T47D (cell line): ENCODE measurements around the gene PRICKLE4.

Experiments used
- DNase-seq, 2 experiments: peaks; one replicate each; pipeline versions ENCODE4 v3.0.0 to v3.0.0-alpha.2; 2011 to 2012; ENCODE audit warnings: low read depth in 1 of 2, low spot score in 1 of 2
- JUND ChIP-seq: IDR thresholded peaks from 2 replicates; pipeline ENCODE4 v1.6.1; 2012; ENCODE audit warnings: low read depth
- in situ Hi-C: cut with HindIII; loops from 2 replicates; pipeline ENCODE4 v1.10.0; 2016; ENCODE audit warnings: low sequenced_read_pairs, low pct_unique_long_range_greater_than_20kb

Gene PRICKLE4

GRCh38 chr6:41769376-41769775, 11.2 kb upstream of the PRICKLE4 start:
- in situ Hi-C loops: no loop called here
- TF ChIP-seq JUND: no peak
- DNase-seq: no peak

- no peak for DNase-seq
- in situ Hi-C loops: no loop called here
- TF ChIP-seq JUND: no peak
Measured at GRCh38 chr6:41770381-41771057, 10.1 kb upstream of the PRICKLE4 start.

- no peak for TF ChIP-seq JUND
- in situ Hi-C loops: no loop called here
- DNase-seq: no peak
Measured at GRCh38 chr6:41771058-41771983, 9.3 kb upstream of the PRICKLE4 start.

- in situ Hi-C loops: loop anchor here (25.0 kb wide), 1 partner anchor 262 kb away; no protein-coding TSS in a partner anchor
Measured at GRCh38 chr6:41774841-41775240, 5.7 kb upstream of the PRICKLE4 start.

DNA sequence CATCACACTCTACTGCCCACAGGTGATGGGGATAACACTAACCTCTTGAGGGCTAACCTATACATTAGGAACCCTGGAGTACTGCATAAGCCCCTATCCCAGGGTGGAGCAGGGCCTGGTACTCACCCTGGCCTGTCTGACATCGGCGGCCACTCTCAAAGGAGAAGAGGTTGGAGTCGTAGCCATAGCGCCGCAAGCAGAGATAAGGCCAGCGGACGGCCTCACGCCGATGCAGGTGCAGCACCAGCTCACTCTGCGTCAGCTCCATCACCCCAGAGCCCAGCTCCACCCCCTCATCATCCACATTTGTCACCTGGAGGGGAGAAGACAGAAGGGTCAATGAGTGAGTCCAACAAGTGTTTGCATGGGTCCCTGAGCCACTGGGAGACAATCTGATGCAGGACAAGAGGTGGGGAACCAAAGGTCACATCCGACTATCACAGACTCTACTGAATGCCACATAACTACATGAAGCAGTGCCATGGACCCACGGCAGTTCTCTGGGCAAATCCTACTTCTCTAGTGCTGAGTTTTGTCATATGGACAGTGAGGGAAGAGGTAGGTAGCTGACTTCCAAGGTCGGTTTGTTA, 5.2 kb upstream of the PRICKLE4 start:
- TF ChIP-seq JUND: no peak
- in situ Hi-C loops: loop anchor here (25.0 kb wide), 1 partner anchor 262 kb away; no protein-coding TSS in a partner anchor

More at GRCh38 chr6:41774841-41775240, 5.7 kb upstream of the PRICKLE4 start:
- no peak for TF ChIP-seq JUND
- no peak for DNase-seq

DNA sequence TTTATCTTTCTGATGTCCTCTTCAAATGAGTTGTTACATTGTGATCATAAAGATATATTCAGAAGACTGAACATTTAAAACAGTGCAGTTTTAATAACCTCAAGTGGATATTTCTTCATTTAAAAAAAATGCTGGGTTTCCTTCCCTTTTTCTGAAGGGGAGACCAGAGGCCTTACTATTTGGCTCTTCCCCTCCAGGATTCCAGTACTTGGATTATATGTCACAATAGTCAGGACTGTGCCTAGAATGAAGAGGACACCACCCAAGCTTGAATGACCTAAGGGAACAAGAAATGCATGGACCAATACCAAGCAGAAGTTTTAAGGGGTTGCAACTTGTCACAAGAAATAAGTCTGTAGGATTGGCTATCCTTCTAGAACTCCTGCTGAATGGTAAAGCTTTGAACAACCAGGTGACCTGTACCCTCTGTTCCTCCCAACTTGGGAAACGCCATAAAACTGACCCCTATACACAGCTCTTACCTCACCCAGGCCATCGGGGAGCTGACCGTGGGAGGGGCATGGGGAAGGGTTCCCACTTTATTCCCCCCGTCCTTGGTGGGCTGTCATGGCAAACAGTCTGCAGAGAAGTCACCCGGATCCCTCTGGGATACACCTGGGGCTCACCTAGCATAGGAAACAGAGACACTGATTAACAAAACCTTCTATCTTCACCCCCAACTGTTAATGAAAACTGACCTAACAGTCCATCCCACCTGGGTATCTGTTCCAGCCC, 2.9 kb upstream of the PRICKLE4 start:
- in situ Hi-C loops: loop anchor here (25.0 kb wide), 1 partner anchor 260 kb away; no protein-coding TSS in a partner anchor
- no peak for TF ChIP-seq JUND
- DNase-seq: no peak

More for the DNA sequence above, 5.2 kb upstream of the PRICKLE4 start:
- no peak for DNase-seq

DNA sequence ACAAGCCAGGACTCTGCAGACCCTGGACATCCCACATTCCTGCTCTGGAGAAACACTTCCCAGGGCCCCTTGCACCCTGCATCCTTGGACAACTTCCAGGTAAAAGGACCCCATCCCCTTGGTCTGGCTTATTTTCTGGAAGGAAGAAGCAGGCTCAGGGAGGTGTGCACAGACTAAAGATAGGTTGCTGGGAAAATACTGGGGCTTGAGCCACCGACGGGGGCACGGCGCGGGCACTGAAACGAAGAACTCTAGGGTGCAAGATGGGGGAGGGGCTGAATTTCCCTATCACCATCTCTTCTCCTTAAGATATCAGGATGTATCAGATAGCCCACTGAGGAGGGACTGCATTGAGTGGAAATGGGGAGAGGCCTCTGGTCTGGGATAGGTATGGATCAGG, 1.7 kb upstream of the PRICKLE4 start:
- in situ Hi-C loops: loop anchor here (25.0 kb wide), 1 partner anchor 258 kb away; no protein-coding TSS in a partner anchor
- no peak for TF ChIP-seq JUND
- DNase-seq: no peak

GRCh38 chr6:41779336-41779735, 1.2 kb upstream of the PRICKLE4 start:
- in situ Hi-C loops: loop anchor here (25.0 kb wide), 1 partner anchor 258 kb away; no protein-coding TSS in a partner anchor
- TF ChIP-seq JUND: no peak
- no peak for DNase-seq

DNA sequence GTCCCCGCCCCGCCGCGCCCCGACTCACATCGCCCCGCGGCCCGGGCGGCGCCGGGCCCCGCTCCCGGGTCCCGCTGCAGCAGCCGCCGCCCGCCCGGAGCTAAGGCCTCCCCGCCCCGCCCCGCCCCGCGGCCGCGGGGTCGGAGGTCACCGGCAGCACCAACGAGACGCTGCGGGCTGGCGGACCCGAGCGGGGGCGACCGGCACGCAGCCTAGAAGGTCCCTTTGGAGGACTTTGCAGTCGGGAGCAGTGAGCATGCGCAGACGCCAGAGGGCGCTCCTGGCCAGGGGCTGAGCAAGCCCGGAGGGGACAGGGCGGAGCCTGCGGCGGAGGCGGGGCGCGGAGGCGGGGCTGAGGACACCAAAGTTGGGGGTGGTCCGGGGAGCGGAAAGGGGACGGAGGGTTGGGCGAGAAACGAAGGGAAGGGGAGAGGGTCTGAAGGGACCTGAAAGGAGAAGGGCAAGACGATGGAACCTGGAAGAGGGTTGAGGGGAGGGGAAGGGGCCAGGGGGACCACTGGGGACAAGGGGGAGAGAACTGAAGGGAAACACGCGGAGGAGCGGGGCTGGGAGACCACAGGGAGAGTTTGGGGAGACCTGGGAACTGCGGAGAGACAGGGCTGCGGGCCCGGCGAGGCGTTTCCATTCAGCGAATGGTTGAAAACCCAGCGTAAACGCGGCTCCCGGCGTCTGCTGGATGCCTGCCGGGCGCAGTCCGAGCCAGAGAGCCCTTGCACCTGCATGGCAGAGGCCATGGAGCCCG, 613 bp upstream of the PRICKLE4 start, which contains the start of gene FRS3:
TSS of gene FRS3 (minus strand) at position 113 of the 763 bp plus-strand sequence. CDS start 2,913 bp downstream, outside the sequence.
- DNase-seq: peak; percentile 86 to 93
- in situ Hi-C loops: loop anchor here (25.0 kb wide), 1 partner anchor 257 kb away; no protein-coding TSS in a partner anchor
- no peak for TF ChIP-seq JUND

- peak in 1 of 2 experiments; percentile 64 for DNase-seq
- no peak for TF ChIP-seq JUND
- in situ Hi-C loops: loop anchor here (25.0 kb wide), 1 partner anchor 256 kb away; no protein-coding TSS in a partner anchor
Measured at GRCh38 chr6:41781366-41781730, 766 bp downstream of the PRICKLE4 start.
